PC-3 (cell line): ENCODE measurements around the gene PROCA1. TPM values are rescaled to one million over a fixed set of nuclear protein-coding genes. Genes with fewer than 3 reads are reported as not detected.

ENCODE experiments used
- ATAC-seq: fragments of 200-7000 bp; cut with Tn5 transposase; 2 replicates; pipeline ENCODE4 v1.9.1; 2020; ENCODE audit warnings: mild to moderate bottlenecking, moderate library complexity
- BruUV-seq: library from RNA; stranded (reverse); fragments of 400-500 nt; replicated peaks from 2 replicates; lab custom pipeline; 2021; lab: Mats Ljungman, UMichigan
- CTCF ChIA-PET: fragments of 300-600 bp; sonication (Branson Sonifier 250); formaldehyde crosslinking; loops from one replicate; lab custom pipeline; 2022; ENCODE audit warnings: antibody characterized with exemption; lab: Charles Lee
- POLR2A ChIA-PET: fragments of 300-600 bp; sonication (Branson Sonifier 250); formaldehyde crosslinking; loops from one replicate; lab custom pipeline; 2022; ENCODE audit warnings: antibody characterized with exemption; ENCODE audit not compliant: unreplicated experiment; lab: Charles Lee
- DNase-seq: peaks from one replicate; pipeline ENCODE4 v3.0.0-alpha.2; 2015
- H2AFZ ChIP-seq: fragments of 300-600 bp; sonication (generic); 2 replicates; pipeline ENCODE4 v1.6.0; 2016; ENCODE audit warnings: antibody characterized with exemption, low read length
- H3F3A ChIP-seq: fragments of 300-600 bp; sonication (generic); one replicate; pipeline ENCODE4 v1.6.0; 2017; ENCODE audit warnings: antibody characterized with exemption, low read length, control low read depth, mild to moderate bottlenecking; ENCODE audit not compliant: unreplicated experiment
- H3K27ac ChIP-seq: fragments of 300-600 bp; sonication (generic); 2 replicates; pipeline ENCODE4 v1.5.1; 2016; ENCODE audit warnings: mild to moderate bottlenecking, low read length
- H3K27me3 ChIP-seq: fragments of 300-600 bp; sonication (generic); 2 replicates; pipeline ENCODE4 v1.6.1; 2016; ENCODE audit warnings: low read length, mixed read lengths
- H3K36me3 ChIP-seq: fragments of 300-600 bp; sonication (generic); 2 replicates; pipeline ENCODE4 v1.6.1; 2016; ENCODE audit warnings: low read depth, mixed run types, low read length, mixed read lengths
- H3K4me1 ChIP-seq: fragments of 300-600 bp; sonication (generic); 2 replicates; pipeline ENCODE4 v1.5.1; 2016; ENCODE audit warnings: low read length; ENCODE audit not compliant: insufficient read depth
- H3K4me2 ChIP-seq: fragments of 300-600 bp; sonication (generic); 2 replicates; pipeline ENCODE4 v1.6.0; 2016; ENCODE audit warnings: low read length
- H3K4me3 ChIP-seq: fragments of 300-600 bp; sonication (generic); 2 replicates; pipeline ENCODE4 v1.5.1; 2016; ENCODE audit warnings: mild to moderate bottlenecking, low read length, mixed read lengths
- H3K79me2 ChIP-seq: fragments of 300-600 bp; sonication (generic); 2 replicates; pipeline ENCODE4 v1.6.1; 2017; ENCODE audit warnings: low read length, mixed read lengths
- H3K9ac ChIP-seq: fragments of 300-600 bp; sonication (generic); 2 replicates; pipeline ENCODE4 v1.6.0; 2016; ENCODE audit warnings: mild to moderate bottlenecking, low read length
- H3K9me2 ChIP-seq: fragments of 300-600 bp; sonication (generic); replicated peaks from 2 replicates; pipeline ENCODE4 v1.6.1; 2016; ENCODE audit warnings: mixed run types, low read length, mixed read lengths
- H3K9me3 ChIP-seq: fragments of 300-600 bp; sonication (generic); 2 replicates; pipeline ENCODE4 v1.6.1; 2016; ENCODE audit warnings: low read length, mixed read lengths
- H4K20me1 ChIP-seq: fragments of 300-600 bp; sonication (generic); 2 replicates; pipeline ENCODE4 v1.6.1; 2016; ENCODE audit warnings: low read length, mixed read lengths
- CTCF ChIP-seq: fragments of 300-600 bp; sonication (generic); conservative IDR thresholded peaks from 2 replicates; pipeline ENCODE4 v1.5.1; 2017; ENCODE audit warnings: antibody characterized with exemption, low read depth, mild to moderate bottlenecking, low read length
- EZH2 ChIP-seq: fragments of 300-600 bp; sonication (generic); IDR thresholded peaks from one replicate; pipeline ENCODE4 v1.6.1; 2017; ENCODE audit warnings: antibody characterized with exemption, mild to moderate bottlenecking, low read length; ENCODE audit not compliant: unreplicated experiment
- EZH2phosphoT487 ChIP-seq: fragments of 300-600 bp; sonication (generic); IDR thresholded peaks from 2 replicates; pipeline ENCODE4 v1.6.1; 2018; ENCODE audit warnings: mild to moderate bottlenecking, antibody characterized with exemption, low read length, borderline replicate concordance
- intact Hi-C: fragments of 100-400 bp; cut with micrococcal nuclease; formaldehyde crosslinking; loops from 2 replicates; pipeline ENCODE4 v1.9.0; 2023
- total RNA-seq: library from RNA; depleted of rRNA; stranded (reverse); fragments of >200 nt; gene quantifications from 2 replicates; pipeline ENCODE4 v1.2.3, GENCODE V29; 2014

The PROCA1 gene
- total RNA-seq, 1 experiment from 2014 or later, result 1.9 TPM

GRCh38 chr17:28716740-28717577, 5.3 kb upstream of the PROCA1 start:
- Histone ChIP-seq H3K4me3 (peak overlapping the region; percentile 93), H3K9me2 (no peaks in the 10 kb centered on the region), H3K79me2 (peaks cover 46% of the 10 kb centered on the region), H3K27ac (peak overlapping the region; percentile 54), H3K9ac (peak overlapping the region; percentile 99), H3K27me3 (no peaks in the 10 kb centered on the region), H3K9me3 (no peaks in the 10 kb centered on the region), H2AFZ (peak overlapping the region; percentile 85), H3K4me2 (peak overlapping the region; percentile 96), H4K20me1 (peaks cover 15% of the 10 kb centered on the region), H3K36me3 (peaks cover 26% of the 10 kb centered on the region), H3K4me1 (peaks cover 20% of the 10 kb centered on the region), H3F3A (peaks cover 6% of the 10 kb centered on the region)
- TF ChIP-seq EZH2phosphoT487 (no peak), EZH2 (no peak), CTCF (no peak)
- ChIA-PET POLR2A (interaction anchor here (0.8 kb wide), 1 partner anchor 10 kb away, joined by 4 read pairs; no protein-coding TSS in a partner anchor), CTCF (no interaction called here)
- BruUV-seq, result no TSS peak
- DNase-seq (peak; percentile 22), ATAC-seq (peak; percentile 2)
- intact Hi-C loops, result loop anchor here (10.0 kb wide), 1 partner anchor 72 kb away; the partner anchor contains the start of gene BLTP2

- DNase-seq, result no peak
- H3K36me3 ChIP-seq, result peaks cover 10% of the 10 kb centered on the region; the same call in 1 of the 2 replicates
- BruUV-seq, result no TSS peak
- H2AFZ ChIP-seq, result no peak overlapping the region
- H3K4me2 ChIP-seq, result peak overlapping the region; percentile 96; the same call in 1 of the 2 replicates
- peaks cover 29% of the 10 kb centered on the region for H3K79me2 ChIP-seq
- no peak overlapping the region for H3K9ac ChIP-seq
- H3K4me1 ChIP-seq, result peaks cover 20% of the 10 kb centered on the region
- no peaks in the 10 kb centered on the region for H3K9me2 ChIP-seq
- ChIA-PET CTCF (no interaction called here), POLR2A (no interaction called here)
- no peaks in the 10 kb centered on the region; the same call in 1 of the 2 replicates for H4K20me1 ChIP-seq
- H3K27me3 ChIP-seq, result no peaks in the 10 kb centered on the region
- no peaks in the 10 kb centered on the region for H3F3A ChIP-seq
- no peaks in the 10 kb centered on the region for H3K9me3 ChIP-seq
- no peak overlapping the region for H3K27ac ChIP-seq
- ATAC-seq, result no peak
- no peak for TF ChIP-seq EZH2phosphoT487
- no peak for TF ChIP-seq EZH2
- no peak for TF ChIP-seq CTCF
- intact Hi-C loops, result loop anchor here (10.0 kb wide), 1 partner anchor 70 kb away; the partner anchor contains the start of gene BLTP2
- no peak overlapping the region for H3K4me3 ChIP-seq
Observed at GRCh38 chr17:28715217-28715616, 3.5 kb upstream of the PROCA1 start.

- CTCF ChIA-PET, result no interaction called here
- no peaks in the 10 kb centered on the region for H3F3A ChIP-seq
- H3K9ac ChIP-seq, result no peak overlapping the region
- H3K9me3 ChIP-seq, result no peaks in the 10 kb centered on the region
- peaks cover 24% of the 10 kb centered on the region for H3K79me2 ChIP-seq
- H3K4me1 ChIP-seq, result peaks cover 20% of the 10 kb centered on the region
- no TSS peak for BruUV-seq
- H3K9me2 ChIP-seq, result no peaks in the 10 kb centered on the region
- no peak overlapping the region for H3K27ac ChIP-seq
- H3K36me3 ChIP-seq, result peaks cover 10% of the 10 kb centered on the region; the same call in 1 of the 2 replicates
- H3K4me2 ChIP-seq, result no peak overlapping the region
- no peak for ATAC-seq
- H2AFZ ChIP-seq, result no peak overlapping the region
- TF ChIP-seq EZH2 (no peak), CTCF (0 out of 2 replicates have a peak, but pooled peaks have one; percentile 15), EZH2phosphoT487 (no peak)
- POLR2A ChIA-PET, result no interaction called here
- H3K27me3 ChIP-seq, result no peaks in the 10 kb centered on the region
- no peaks in the 10 kb centered on the region; the same call in 1 of the 2 replicates for H4K20me1 ChIP-seq
- intact Hi-C loops, result loop anchor here (10.0 kb wide), 1 partner anchor 69 kb away; the partner anchor contains the start of gene BLTP2
- no peak for DNase-seq
- H3K4me3 ChIP-seq, result no peak overlapping the region
Observed at GRCh38 chr17:28714281-28714680, 2.6 kb upstream of the PROCA1 start.
